Activated CD4-positive, CD25-positive, alpha-beta regulatory T cell (primary cell): ENCODE results near the gene NTRK2.

Source experiments
- DNase-seq, 4 experiments: peaks; one replicate each; lab custom pipeline; 2025; lab: John Stamatoyannopoulos, UW

NTRK2 gene

DNA sequence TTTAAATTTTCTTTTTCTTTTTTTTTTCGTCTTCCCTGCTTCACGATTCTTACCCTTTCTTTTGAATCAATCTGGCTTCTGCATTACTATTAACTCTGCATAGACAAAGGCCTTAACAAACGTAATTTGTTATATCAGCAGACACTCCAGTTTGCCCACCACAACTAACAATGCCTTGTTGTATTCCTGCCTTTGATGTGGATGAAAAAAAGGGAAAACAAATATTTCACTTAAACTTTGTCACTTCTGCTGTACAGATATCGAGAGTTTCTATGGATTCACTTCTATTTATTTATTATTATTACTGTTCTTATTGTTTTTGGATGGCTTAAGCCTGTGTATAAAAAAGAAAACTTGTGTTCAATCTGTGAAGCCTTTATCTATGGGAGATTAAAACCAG, 352.2 kb downstream of the NTRK2 start:
- DNase-seq, result no peak

DNA sequence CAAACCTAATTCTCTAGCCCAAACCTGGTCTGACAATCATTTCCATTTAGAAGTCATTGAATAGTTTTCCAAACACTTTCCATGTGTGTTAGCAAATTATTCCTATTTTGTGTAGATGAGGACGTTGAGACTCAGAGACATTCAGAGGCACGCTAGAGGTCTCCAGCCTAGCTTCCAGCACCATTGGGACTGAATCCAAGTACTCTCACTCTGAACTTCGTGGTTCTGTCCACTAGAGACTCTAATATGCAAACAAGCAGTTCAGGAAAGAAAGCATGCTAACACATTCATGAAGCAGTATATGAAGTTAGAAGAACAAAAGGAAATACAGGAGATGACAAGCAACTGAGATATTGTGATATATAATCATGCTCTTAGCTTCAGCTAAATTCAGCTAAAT, 354.8 kb downstream of the NTRK2 start:
- DNase-seq, result no peak

DNA sequence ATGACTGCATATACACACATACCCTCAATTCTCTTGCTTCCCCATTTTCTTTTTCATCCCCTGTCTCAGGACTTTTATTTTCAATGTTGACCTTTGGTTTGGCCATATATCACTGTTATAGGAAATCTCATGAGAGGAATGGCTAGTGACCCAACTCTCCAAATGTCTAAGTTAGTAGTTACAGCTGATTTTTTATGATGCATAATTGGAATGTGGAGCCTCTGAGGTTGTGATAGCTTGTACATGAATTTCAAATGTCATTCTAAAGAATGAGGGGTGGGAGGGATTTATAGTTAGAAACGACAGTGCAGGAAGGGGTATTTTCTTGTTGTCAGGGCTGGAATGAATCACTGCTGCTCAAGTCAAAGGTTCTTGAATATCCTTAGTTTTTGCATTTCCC, 356.1 kb downstream of the NTRK2 start:
- no peak for DNase-seq

DNA sequence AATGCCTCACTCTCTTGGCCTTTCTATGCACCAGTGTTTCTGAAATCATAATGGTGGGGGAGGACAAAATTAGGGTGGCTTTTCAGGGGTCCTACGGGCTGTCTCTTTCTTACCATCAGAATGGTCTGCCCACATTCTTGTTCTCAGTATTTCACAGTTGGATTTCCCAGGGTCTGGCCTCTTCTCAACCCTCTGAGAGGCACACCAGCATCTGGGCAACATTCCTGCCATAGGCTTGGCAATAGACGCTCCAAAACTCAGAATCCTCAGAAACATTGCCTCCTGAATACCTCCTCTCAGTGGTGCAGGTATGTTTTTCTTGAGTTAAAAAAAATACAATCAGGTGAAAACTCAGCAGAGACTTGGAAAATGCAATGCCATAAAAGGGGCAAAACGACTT, 358.3 kb downstream of the NTRK2 start:
- no peak for DNase-seq

DNA sequence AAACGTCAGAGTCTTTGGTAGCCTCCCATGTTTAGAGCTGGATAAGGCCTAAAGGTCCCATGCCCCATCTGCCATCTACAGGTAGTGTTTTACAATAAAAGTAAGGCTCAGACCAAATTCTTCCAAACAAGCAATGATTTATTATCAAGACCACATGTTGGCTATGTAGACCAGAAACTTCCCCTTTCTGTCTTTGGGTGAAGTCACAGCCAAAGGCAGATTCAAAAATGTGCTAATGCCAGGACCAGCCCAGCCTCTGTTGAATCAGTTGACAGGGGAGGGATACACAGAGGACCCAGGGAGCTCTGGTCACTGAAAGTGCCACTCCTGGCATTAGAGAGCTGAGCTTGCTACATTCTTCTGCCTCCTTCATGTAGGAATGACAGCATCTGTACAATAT, 360.8 kb downstream of the NTRK2 start:
- no peak for DNase-seq

DNA sequence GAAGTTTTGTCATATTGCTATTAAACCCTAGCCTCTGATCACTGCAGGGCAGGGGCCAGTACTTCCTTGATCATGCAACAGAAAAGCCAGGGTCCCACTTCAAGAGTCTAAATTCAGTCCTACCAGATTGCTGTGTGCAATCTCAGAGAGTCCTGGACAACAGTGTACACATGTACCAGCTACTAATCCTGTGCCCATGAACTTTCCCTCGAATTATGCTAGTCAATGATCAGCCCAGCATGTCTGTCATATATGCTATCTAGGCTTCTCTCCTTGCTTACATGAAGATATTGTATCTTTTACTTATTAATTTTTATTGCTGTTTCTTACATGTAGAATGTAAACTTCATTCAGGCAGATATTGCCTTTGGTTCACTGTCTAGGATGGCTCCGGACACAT, 367.0 kb downstream of the NTRK2 start:
- no peak for DNase-seq

DNA sequence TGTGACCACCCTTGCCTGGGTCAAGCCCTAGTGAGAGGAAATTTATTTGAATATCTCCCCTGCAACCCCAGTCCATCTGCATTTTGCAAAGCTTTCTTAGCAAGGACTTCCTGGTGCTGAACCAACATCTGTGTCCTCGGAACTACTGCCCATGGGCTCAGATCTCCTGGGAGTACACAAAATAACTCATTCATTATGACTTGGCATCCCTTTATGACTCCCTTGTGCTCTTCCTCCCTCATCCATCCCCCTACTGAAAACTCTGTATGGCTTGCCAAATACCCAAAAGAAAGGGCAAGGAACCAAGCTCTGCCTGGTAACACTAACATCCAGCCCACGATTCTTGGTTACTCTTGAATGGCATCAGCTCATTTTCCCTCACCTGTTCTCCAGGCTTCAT, 368.5 kb downstream of the NTRK2 start:
- no peak for DNase-seq

DNA sequence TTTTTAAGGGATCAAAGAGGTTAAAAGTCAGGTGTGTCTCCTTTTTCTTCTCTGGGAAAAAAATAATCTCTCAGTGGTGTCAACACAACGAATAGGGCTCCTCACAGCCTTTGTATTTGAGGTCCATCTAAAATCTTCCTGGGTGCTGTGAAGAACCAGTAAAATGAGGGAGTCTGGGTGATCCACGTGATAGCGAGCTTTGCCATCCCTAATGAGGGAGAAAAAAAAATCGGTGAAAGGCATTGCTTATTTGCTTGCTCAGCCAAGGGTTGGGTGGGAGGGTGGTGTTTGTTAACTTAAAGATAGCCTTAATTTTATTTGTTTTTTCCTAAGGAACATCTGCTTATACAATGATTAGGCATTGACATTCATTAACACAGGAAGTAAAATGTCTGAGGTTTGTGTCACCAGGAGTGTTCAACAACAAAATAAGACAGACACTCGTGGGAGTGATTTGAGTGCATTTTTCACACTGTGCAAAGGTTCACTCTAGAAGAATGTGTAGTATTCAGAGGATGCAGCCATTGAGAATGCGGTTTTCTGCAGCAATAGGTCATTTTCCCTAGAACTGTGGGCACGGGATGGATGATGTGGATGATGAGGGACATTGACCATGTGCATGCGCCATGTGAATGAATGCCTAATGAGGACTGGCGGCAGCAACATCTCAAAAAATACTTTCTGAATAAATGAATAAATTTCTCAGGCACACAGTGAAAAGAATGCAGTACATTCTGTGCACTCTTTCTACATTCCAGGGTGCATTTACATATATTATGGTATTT, 369.5 kb downstream of the NTRK2 start:
- no peak for DNase-seq

DNA sequence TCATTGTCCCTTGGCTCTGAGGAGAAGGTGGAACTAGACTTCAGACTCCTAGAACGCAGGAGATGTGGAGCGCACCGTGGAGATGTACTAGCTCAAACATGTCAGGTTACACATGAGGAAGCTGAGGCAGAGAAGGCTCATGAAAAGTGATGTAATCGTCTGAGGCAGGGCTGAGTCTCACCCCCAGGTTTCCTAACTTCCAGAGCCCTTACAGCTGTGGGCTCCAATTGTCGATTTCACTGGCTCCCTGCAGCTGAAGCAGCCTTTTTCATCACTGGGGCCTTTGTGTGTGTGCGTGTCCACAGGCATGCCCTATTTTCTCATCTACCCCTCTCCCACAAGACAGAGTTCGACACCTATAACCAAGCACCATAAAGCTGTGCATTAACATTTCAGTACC, 370.6 kb downstream of the NTRK2 start:
- no peak for DNase-seq

DNA sequence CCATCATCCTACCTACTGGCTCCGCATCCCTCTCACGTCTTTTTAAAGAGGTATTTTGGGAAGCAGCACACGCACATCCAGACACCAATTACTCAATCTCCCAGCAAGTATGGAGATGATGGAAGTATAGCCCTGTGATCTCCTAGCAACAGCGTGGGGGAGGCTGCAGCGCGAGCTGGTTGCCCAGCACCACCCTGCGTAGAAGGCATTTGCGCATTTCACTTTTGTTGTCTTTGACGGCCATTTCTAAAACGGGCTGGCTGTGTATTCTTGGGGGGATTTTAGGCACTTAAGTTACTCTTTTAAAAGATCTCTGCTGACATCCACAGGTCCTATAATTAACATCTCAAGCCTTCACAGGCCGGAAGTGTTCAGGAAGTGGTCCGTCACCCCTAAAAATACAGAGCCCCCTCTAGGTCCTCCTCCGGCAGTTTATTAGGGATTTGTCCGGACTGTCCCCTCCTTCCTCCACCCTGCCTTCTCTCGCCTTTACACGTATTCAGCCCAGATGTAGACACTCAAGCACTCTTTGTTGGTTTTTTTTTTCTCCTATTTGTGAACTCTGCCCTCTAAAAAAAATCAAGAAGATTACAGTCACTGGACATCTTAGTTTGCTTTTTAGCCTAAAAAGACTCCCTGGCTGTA, 371.4 kb downstream of the NTRK2 start:
- DNase-seq, result no peak

DNA sequence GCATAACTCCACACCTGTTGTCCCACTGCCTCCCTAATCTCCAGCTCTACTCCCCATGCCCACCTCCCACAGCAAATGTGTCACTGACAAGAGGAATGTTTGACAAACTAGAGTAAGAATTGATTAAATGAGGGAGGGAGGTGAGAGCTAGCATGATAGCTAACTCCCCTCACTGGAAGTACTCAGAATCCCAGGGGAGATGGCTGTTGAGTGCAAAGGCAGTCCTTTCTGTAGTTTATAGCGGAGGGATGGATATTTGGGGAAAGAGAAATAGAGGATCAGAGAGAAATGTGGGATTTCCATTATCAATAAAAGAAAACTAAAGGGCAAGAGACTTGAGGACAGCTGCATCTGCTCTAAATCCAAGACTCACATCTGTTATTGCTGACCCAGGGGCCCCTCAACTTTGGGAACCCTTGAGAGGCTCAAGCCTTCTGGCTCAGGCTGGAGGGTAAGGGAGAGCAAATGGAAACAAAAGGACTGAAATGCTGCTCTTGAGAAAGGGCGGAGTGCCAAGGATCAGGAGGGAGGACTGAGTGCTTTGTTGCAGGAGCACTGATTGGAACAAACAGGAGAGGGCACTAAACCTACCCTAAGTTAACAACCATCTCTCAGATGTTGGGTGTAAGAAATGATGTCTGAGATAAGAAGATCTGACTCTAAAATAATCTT, 372.1 kb downstream of the NTRK2 start:
- no peak for DNase-seq

DNA sequence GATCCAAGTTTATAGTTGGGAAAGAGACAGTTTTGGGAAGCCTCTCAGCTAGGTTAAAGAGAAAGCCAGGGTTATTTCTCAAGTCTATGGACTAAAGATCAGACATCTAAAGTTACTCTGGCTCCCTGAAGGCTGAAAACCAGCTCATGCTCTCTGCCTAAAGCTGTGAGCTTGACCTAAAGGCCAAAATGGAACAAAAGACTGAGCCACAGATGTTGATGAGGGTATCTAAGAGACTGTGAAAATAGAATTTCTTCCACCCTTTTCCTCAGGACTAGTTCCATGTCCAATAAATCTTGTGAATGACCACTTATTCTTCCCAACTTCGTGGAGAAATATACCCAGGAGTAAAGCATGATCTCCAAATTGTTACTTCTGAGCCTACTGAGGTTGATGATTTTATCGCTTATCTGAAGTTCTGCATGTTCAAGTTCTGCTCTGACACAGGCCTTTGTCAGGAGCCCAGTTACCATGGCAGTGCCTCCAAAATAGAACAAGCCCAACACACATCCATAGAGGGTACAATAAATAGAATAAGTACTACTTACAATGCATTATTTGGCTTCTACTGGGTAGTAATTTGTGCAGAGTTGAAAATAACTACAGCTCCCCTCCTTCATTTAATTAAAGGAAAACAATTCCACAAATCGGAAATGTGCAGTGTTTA, 373.6 kb downstream of the NTRK2 start:
- DNase-seq, result no peak

DNA sequence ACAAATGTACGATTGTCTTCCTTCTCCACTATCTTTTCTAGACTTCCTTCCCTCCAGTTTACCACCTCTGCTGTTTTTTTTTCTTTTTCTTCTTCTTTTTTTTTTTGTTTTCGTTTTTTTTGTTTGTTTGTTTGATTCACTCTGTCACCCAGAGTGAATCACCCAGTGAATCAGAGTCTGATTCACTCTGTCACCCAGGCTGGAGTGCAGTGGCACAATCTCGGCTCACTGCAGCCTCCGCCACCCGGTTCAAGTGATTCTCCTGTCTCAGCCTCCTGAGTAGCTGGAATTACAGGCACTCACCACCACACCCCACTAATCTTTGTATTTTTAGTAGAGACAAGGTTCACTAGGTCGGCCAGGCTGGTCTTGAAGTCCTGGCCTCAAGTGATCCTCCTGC, 375.7 kb downstream of the NTRK2 start:
- DNase-seq, result no peak

DNA sequence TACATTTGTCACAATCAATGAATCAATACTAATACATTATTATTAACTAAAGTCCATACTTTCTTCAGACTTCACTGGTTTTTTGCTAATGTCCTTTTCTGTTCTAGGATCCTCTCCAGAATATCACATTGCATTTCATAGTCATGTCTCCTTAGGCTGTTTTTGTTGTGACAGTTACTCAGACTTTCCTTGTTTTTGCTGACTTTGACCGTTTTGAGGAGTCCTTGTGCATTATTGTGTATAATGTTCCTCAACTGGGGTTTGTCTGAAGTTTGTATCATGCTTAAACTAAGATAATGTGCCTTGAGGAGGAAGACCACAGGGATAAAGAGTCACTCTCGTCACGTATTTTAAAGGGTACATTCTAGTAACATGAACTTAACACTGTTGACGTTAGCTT, 376.9 kb downstream of the NTRK2 start:
- DNase-seq, result no peak

DNA sequence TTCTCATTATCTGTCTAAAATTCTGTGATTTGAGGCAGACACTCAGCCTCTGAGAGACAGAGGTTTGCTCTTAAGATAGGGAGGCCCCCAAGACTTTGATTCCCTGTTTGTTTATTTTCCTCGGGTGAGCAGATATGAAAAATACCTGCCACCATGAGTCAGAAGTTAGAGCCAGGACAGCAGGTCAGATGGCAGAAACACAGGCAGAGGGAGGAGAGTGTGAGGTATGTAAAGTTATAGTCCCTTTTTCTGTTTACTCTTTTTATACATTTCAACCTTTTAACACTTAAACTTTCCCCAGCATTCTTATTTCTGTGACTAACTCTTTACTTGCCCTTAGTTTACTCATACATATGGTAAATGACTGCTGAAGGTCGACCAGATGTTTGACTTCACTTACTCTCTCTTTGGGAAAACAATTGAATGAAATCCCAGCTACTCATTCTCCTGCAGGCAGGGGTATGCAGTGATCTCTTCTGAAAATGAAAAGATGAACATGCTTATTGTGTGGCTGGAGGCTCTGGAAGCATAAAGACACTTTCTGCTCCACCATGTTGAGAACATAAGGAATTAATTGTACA, 383.8 kb downstream of the NTRK2 start:
- DNase-seq, result no peak

DNA sequence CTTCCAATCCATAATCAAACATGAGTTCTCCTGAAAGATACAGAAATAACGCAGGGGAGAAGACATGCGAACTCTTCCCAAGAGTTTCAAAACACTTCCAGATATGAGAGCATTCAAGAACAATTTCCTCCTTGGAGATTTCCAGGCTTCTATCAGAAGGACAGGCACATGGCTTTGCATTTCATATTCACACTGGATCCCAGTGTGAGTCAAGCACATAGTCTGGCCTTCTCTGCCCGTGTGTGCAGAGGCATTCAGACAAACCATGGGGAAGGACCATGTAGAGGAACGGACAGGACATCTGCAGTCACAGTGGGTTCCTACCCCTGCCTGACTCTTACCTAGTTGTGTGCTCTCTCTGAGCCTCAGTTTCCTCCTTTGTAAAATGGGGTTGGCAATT, 384.5 kb downstream of the NTRK2 start:
- DNase-seq, result no peak

DNA sequence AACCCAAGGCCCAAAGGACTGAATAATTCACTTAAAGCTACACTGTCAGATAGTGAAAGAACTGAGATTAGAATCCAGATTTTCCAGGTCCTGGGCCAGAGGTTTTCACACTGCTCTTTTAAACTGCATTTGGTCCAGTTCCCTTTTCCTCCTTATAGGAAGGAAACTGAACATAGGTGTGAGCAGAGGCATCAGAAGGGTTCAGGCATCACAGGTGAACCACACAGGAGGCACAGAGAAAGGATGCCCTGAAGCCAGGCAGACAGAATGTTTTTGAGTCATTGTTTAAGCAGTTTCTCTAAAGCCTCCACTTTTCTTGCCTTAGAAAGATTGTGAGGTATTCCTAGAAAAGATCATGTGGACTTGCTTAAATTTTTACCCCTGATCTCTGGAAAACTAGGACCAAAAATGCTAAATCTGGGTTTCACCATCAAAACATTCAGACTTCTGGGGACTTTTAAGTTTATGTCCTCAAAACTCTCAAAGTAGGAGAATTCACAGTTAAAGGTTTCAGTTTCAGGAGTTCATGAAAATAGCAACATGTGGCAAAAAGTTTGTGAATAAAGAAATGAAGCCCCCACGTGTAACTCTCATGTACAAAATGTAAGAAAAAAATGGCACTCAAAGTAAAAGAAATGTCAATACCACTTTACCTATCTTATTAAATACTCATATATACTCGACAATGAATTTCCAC, 386.1 kb downstream of the NTRK2 start:
- DNase-seq, result no peak

DNA sequence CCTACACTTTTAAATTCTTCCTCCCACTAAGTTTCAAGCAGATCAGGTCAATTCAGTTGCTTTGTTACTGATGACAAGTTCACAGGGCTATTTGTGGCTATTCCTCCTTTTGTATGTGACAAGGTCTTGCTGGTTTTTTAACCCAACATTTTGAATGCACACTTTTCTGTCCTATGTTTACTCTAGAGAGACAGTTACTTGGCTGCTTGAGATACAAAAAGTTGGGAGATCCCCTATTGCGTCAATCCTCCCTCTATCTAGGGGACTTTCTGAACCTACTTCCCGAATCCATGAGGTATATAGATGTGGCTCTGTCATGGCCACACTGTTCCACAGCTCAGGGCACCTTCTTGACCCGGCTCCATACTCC, 386.7 kb downstream of the NTRK2 start:
- no peak for DNase-seq

DNA sequence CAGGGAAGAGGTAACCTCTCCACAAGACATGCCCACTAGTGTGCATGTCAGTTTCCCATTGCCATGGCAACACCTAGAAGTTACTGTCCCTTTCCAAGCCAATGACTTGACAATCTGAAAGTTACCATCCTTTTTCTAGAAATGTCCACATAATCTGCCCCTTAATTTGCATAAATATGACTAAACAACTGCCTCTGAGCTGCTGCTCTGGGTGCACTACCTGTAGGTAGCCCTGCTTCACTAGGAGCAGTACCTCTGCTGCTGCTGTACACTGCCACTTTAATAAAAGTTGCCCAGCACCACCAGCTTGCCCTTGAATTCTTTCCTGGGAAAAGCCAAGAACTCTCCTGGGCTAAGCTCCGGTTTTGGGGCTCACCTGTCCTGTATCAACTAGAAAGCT, 392.4 kb downstream of the NTRK2 start:
- DNase-seq, result no peak

DNA sequence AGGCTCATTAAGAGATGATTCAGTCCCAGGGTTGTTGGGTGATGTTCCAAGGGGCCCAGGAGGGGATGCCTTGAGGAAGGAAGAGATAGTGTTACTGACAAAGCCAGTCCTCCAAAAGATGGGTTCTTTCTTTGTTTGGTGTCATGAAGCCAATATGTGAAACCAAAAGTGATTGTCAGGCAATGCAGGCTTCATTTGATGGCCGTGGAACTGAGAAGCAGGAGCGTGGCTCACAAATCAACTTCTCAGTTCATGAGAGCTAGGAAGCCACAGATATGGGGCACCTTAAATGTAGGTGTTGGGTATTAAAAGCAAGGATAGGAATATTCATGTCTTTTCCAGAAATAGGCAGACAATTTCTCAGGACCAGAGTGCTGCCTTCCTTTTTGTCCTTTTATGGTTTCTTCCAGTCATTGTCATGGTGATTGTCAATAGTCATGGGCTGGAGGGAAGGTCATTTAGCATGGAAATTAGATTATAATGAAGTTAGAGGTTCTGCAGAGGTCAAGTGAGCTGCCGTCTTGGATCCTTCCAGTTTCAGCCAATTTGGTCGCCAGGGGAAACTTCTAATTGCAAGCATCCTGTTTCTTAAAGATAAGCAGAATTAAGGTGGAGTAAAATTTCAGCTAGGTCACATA, 393.0 kb downstream of the NTRK2 start:
- no peak for DNase-seq

DNA sequence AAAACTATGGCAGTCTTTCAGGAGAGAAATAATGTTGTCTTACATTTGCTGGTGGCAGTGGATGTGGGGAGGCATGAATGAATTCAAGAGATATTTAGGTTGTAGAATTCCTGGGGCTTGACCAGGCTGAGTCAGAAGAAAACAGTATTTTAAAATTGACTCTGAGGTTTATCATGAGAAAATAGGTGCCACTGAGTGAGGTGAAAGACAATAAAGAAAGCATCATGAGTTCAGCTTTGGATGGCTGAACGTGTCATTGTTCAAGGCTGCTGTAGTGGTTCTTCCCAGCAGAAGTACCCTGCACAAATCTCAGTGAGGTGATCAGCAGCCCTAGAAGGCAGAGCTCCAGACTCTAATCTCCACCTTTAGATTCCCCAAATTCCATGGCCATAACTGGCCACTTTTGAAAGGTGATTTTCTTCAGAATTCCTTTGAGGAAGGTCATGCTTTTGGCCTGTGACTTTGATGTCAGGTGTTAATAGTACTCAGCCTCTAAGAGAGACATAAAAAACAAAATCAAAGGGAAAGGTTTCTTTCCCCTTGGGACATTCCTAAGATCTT, 395.4 kb downstream of the NTRK2 start:
- no peak for DNase-seq
